Mesendoderm (in vitro differentiated cells): ENCODE data around the gene LOC128125822.

Experiments
- DNase-seq: peaks from one replicate; pipeline ENCODE4 v3.0.0; 2013
- H2AK5ac ChIP-seq: 2 replicates; pipeline ENCODE4 v1.6.1; 2013; ENCODE audit warnings: low read length, inconsistent platforms
- H2BK120ac ChIP-seq: 2 replicates; pipeline ENCODE4 v1.6.1; 2013; ENCODE audit warnings: low read depth, mild to moderate bottlenecking, low read length, moderate library complexity, mixed read lengths
- H2BK15ac ChIP-seq: replicated peaks from 2 replicates; pipeline ENCODE4 v1.6.1; 2013; ENCODE audit warnings: low read depth, mild to moderate bottlenecking, moderate library complexity
- H2BK5ac ChIP-seq: 2 replicates; pipeline ENCODE4 v1.6.1; 2013; ENCODE audit warnings: low read length, inconsistent platforms
- H3K18ac ChIP-seq: 2 replicates; pipeline ENCODE4 v1.6.1; 2013; ENCODE audit warnings: mild to moderate bottlenecking, low read length, mixed read lengths
- H3K23ac ChIP-seq: one replicate; pipeline ENCODE4 v1.6.1; 2013; ENCODE audit warnings: low read length
- H3K27ac ChIP-seq: 2 replicates; pipeline ENCODE4 v1.5.1; 2013; ENCODE audit warnings: low read depth, mild to moderate bottlenecking, inconsistent platforms, low read length, moderate library complexity
- H3K27me3 ChIP-seq: 2 replicates; pipeline ENCODE4 v1.6.1; 2013; ENCODE audit warnings: low read length, control low read depth, mild to moderate bottlenecking, inconsistent platforms; ENCODE audit not compliant: insufficient read depth, poor library complexity
- H3K36me3 ChIP-seq: 2 replicates; pipeline ENCODE4 v1.6.1; 2013; ENCODE audit warnings: low read length, inconsistent platforms; ENCODE audit not compliant: control insufficient read depth, insufficient read depth
- H3K4ac ChIP-seq: one replicate; pipeline ENCODE4 v1.6.1; 2013; ENCODE audit warnings: low read depth, mild to moderate bottlenecking, low read length, moderate library complexity
- H3K4me1 ChIP-seq: 2 replicates; pipeline ENCODE4 v1.6.1; 2013; ENCODE audit warnings: low read depth, low read length, inconsistent platforms; ENCODE audit not compliant: control insufficient read depth
- H3K4me2 ChIP-seq: 2 replicates; pipeline ENCODE4 v1.6.1; 2013; ENCODE audit warnings: low read length
- H3K4me3 ChIP-seq: 2 replicates; pipeline ENCODE4 v1.5.1; 2013; ENCODE audit warnings: mild to moderate bottlenecking, low read length
- H3K56ac ChIP-seq: one replicate; pipeline ENCODE4 v1.6.1; 2013; ENCODE audit warnings: low read length
- H3K79me1 ChIP-seq: 2 replicates; pipeline ENCODE4 v1.6.1; 2013; ENCODE audit warnings: low read length, inconsistent platforms
- H3K79me2 ChIP-seq: 2 replicates; pipeline ENCODE4 v1.6.1; 2013; ENCODE audit warnings: mild to moderate bottlenecking, low read length; ENCODE audit not compliant: control insufficient read depth, insufficient read depth
- H3K9ac ChIP-seq: 2 replicates; pipeline ENCODE4 v1.6.1; 2013; ENCODE audit warnings: low read length, inconsistent platforms
- H4K5ac ChIP-seq: one replicate; pipeline ENCODE4 v1.6.1; 2013; ENCODE audit warnings: low read length
- H4K8ac ChIP-seq: one replicate; pipeline ENCODE4 v1.6.1; 2013; ENCODE audit warnings: low read depth, mild to moderate bottlenecking, control low read depth, low read length, moderate library complexity
- WGBS: extraction: QIAGEN DNeasy Blood & Tissue Kit; methylation state at CpG from one replicate; pipeline ENCODE4 v1.1.7; 2013; ENCODE audit warnings: low lambda C conversion rate, missing lambda C conversion rate; ENCODE audit not compliant: insufficient coverage; ENCODE audit errors: extremely low coverage; 5-methylcytosine and 5-hydroxymethylcytosine counted together

The LOC128125822 gene

GRCh38 chr6:63579937-63580703, 7.8 kb downstream of the LOC128125822 start:
- Histone ChIP-seq H3K36me3 (no peaks in the 10 kb centered on the region), H2BK15ac (no peak overlapping the region), H2AK5ac (no peak overlapping the region), H2BK5ac (no peak overlapping the region), H3K4me1 (no peaks in the 10 kb centered on the region), H4K5ac (no peak overlapping the region), H3K23ac (no peak overlapping the region), H3K27me3 (no peaks in the 10 kb centered on the region), H3K56ac (no peak overlapping the region), H3K79me2 (peaks cover 10% of the 10 kb centered on the region), H3K18ac (no peak overlapping the region), H3K4ac (no peak overlapping the region), H3K4me2 (no peak overlapping the region), H3K4me3 (no peak overlapping the region), H2BK120ac (no peak overlapping the region), H3K79me1 (no peaks in the 10 kb centered on the region), H3K27ac (no peak overlapping the region), H3K9ac (no peak overlapping the region), H4K8ac (no peak overlapping the region)
- WGBS = no CpG with 5 or more reads among the region's 6 CpGs
- DNase-seq = no peak

- Histone ChIP-seq H2BK5ac (no peak overlapping the region), H4K8ac (no peak overlapping the region), H2AK5ac (no peak overlapping the region), H3K27ac (no peak overlapping the region), H3K18ac (no peak overlapping the region), H2BK120ac (no peak overlapping the region), H3K79me1 (no peaks in the 10 kb centered on the region), H3K9ac (no peak overlapping the region), H3K56ac (no peak overlapping the region), H2BK15ac (no peak overlapping the region), H3K4me1 (no peaks in the 10 kb centered on the region), H4K5ac (no peak overlapping the region), H3K36me3 (no peaks in the 10 kb centered on the region), H3K4me2 (no peak overlapping the region), H3K27me3 (no peaks in the 10 kb centered on the region), H3K4me3 (no peak overlapping the region), H3K4ac (no peak overlapping the region), H3K79me2 (peaks cover 7% of the 10 kb centered on the region), H3K23ac (no peak overlapping the region)
- DNase-seq = no peak
- no CpG with 5 or more reads among the region's 3 CpGs for WGBS
These were observed 8.4 kb downstream of the LOC128125822 start for GRCh38 chr6:63580704-63580961.

- H3K79me2 ChIP-seq = peaks cover 2% of the 10 kb centered on the region
These were observed 9.2 kb downstream of the LOC128125822 start for GRCh38 chr6:63581355-63582013.

GRCh38 chr6:63582579-63583231, 10.4 kb downstream of the LOC128125822 start:
- Histone ChIP-seq H2AK5ac (no peak overlapping the region), H2BK5ac (no peak overlapping the region), H3K27ac (no peak overlapping the region), H4K5ac (no peak overlapping the region), H3K23ac (no peak overlapping the region), H3K4me3 (no peak overlapping the region), H3K4me1 (no peaks in the 10 kb centered on the region), H3K4me2 (no peak overlapping the region), H2BK120ac (no peak overlapping the region), H4K8ac (no peak overlapping the region), H3K4ac (no peak overlapping the region), H3K9ac (no peak overlapping the region), H3K56ac (no peak overlapping the region), H3K79me1 (no peaks in the 10 kb centered on the region), H2BK15ac (no peak overlapping the region), H3K18ac (no peak overlapping the region), H3K79me2 (no peaks in the 10 kb centered on the region), H3K36me3 (no peaks in the 10 kb centered on the region), H3K27me3 (no peaks in the 10 kb centered on the region)
- peak; percentile 3 for DNase-seq
- no CpG with 5 or more reads among the region's 4 CpGs for WGBS

More at GRCh38 chr6:63581355-63582013, 9.2 kb downstream of the LOC128125822 start:
- no peak overlapping the region for H2BK15ac ChIP-seq
- H3K27me3 ChIP-seq = no peaks in the 10 kb centered on the region
- H3K18ac ChIP-seq = no peak overlapping the region
- H2BK120ac ChIP-seq = no peak overlapping the region
- H3K36me3 ChIP-seq = no peaks in the 10 kb centered on the region
- H3K4ac ChIP-seq = no peak overlapping the region
- no peaks in the 10 kb centered on the region for H3K4me1 ChIP-seq
- H4K5ac ChIP-seq = no peak overlapping the region
- no peak overlapping the region for H3K23ac ChIP-seq
- no CpG with 5 or more reads among the region's 2 CpGs for WGBS
- H3K27ac ChIP-seq = no peak overlapping the region
- no peak overlapping the region for H3K9ac ChIP-seq
- H3K4me2 ChIP-seq = no peak overlapping the region
- H4K8ac ChIP-seq = no peak overlapping the region
- no peak for DNase-seq
- no peak overlapping the region for H3K4me3 ChIP-seq
- H2AK5ac ChIP-seq = no peak overlapping the region
- H3K56ac ChIP-seq = no peak overlapping the region
- H2BK5ac ChIP-seq = no peak overlapping the region
- no peaks in the 10 kb centered on the region for H3K79me1 ChIP-seq

GRCh38 chr6:63584125-63584514, 11.8 kb downstream of the LOC128125822 start:
- Histone ChIP-seq H2AK5ac (no peak overlapping the region), H3K4me1 (no peaks in the 10 kb centered on the region), H4K5ac (no peak overlapping the region), H3K27ac (no peak overlapping the region), H3K36me3 (no peaks in the 10 kb centered on the region), H3K4me2 (no peak overlapping the region), H3K4me3 (no peak overlapping the region), H3K9ac (no peak overlapping the region), H3K27me3 (no peaks in the 10 kb centered on the region), H4K8ac (no peak overlapping the region), H3K79me2 (no peaks in the 10 kb centered on the region), H3K79me1 (no peaks in the 10 kb centered on the region), H2BK120ac (no peak overlapping the region), H3K18ac (no peak overlapping the region), H3K23ac (no peak overlapping the region), H2BK5ac (no peak overlapping the region), H2BK15ac (no peak overlapping the region), H3K56ac (no peak overlapping the region), H3K4ac (no peak overlapping the region)
- no CpG with 5 or more reads among the region's 4 CpGs for WGBS
- DNase-seq = no peak
